Effector memory CD4-positive, alpha-beta T cell (primary cell): ENCODE measurements around the gene GMPPA.

Source experiments
- DNase-seq, 3 donors: peaks; one replicate each; pipeline ENCODE4 v3.0.0-alpha.2; 2020
- H3K27ac ChIP-seq: 2 replicates; pipeline ENCODE4 v1.7.0; 2013; ENCODE audit warnings: mild to moderate bottlenecking, low read length, moderate library complexity; ENCODE audit not compliant: insufficient read depth, poor library complexity, severe bottlenecking
- H3K27me3 ChIP-seq: replicated peaks from 2 replicates; pipeline ENCODE4 v1.7.0; 2013; ENCODE audit warnings: mild to moderate bottlenecking, low read length; ENCODE audit not compliant: insufficient read depth, control insufficient read depth, poor library complexity, severe bottlenecking
- H3K36me3 ChIP-seq: 2 replicates; pipeline ENCODE4 v1.7.0; 2013; ENCODE audit warnings: mild to moderate bottlenecking, low read length, moderate library complexity; ENCODE audit not compliant: control insufficient read depth, insufficient read depth
- H3K4me1 ChIP-seq: 2 replicates; pipeline ENCODE4 v1.7.0; 2013; ENCODE audit warnings: low read length, mild to moderate bottlenecking; ENCODE audit not compliant: control insufficient read depth, insufficient read depth, poor library complexity, severe bottlenecking
- H3K4me3 ChIP-seq: 2 replicates; pipeline ENCODE4 v1.7.0; 2013; ENCODE audit warnings: low read length, low read depth, mild to moderate bottlenecking; ENCODE audit not compliant: insufficient read depth, poor library complexity, severe bottlenecking
- H3K9me3 ChIP-seq: 2 replicates; pipeline ENCODE4 v1.7.0; 2013; ENCODE audit warnings: mild to moderate bottlenecking, low read length, moderate library complexity; ENCODE audit not compliant: control insufficient read depth

GMPPA gene

GRCh38 chr2:219494952-219495530 is 3.6 kb upstream of the GMPPA start:
- Histone ChIP-seq H3K9me3 (no peaks in the 10 kb centered on the region), H3K27me3 (peaks cover 47% of the 10 kb centered on the region), H3K4me3 (no peak overlapping the region), H3K4me1 (peaks cover 26% of the 10 kb centered on the region), H3K27ac (no peak overlapping the region), H3K36me3 (no peaks in the 10 kb centered on the region)
- DNase-seq = no peak

- H3K27ac ChIP-seq = no peak overlapping the region
- H3K27me3 ChIP-seq = peaks cover 47% of the 10 kb centered on the region
These were observed 3.1 kb upstream of the GMPPA start for GRCh38 chr2:219495531-219496122.

GRCh38 chr2:219496247-219496824 is 2.4 kb upstream of the GMPPA start:
- Histone ChIP-seq H3K4me1 (peaks cover 26% of the 10 kb centered on the region), H3K36me3 (no peaks in the 10 kb centered on the region), H3K9me3 (no peaks in the 10 kb centered on the region), H3K27ac (no peak overlapping the region), H3K27me3 (peaks cover 47% of the 10 kb centered on the region), H3K4me3 (no peak overlapping the region)
- DNase-seq = no peak

More at GRCh38 chr2:219495531-219496122, 3.1 kb upstream of the GMPPA start:
- H3K4me3 ChIP-seq = no peak overlapping the region
- no peaks in the 10 kb centered on the region for H3K36me3 ChIP-seq
- H3K9me3 ChIP-seq = no peaks in the 10 kb centered on the region
- peaks cover 26% of the 10 kb centered on the region for H3K4me1 ChIP-seq
- peak in 2 of 3 donors; percentile 32 to 34 for DNase-seq

GRCh38 chr2:219496825-219497494 is 1.7 kb upstream of the GMPPA start:
- no peak for DNase-seq
- Histone ChIP-seq H3K27ac (no peak overlapping the region), H3K36me3 (peaks cover 5% of the 10 kb centered on the region), H3K4me1 (peaks cover 26% of the 10 kb centered on the region), H3K9me3 (no peaks in the 10 kb centered on the region), H3K27me3 (peaks cover 47% of the 10 kb centered on the region), H3K4me3 (peak overlapping the region; percentile 86)

GRCh38 chr2:219497495-219498279 is 1.0 kb upstream of the GMPPA start:
- H3K4me1 ChIP-seq = peaks cover 26% of the 10 kb centered on the region
- DNase-seq = peak in 1 of 3 donors; percentile 24
- no peak overlapping the region for H3K27ac ChIP-seq
- peaks cover 5% of the 10 kb centered on the region for H3K36me3 ChIP-seq
- H3K9me3 ChIP-seq = no peaks in the 10 kb centered on the region
- peak overlapping the region; percentile 86 for H3K4me3 ChIP-seq
- H3K27me3 ChIP-seq = peaks cover 40% of the 10 kb centered on the region

GRCh38 chr2:219499058-219499307 is 292 bp downstream of the GMPPA start:
- H3K27me3 ChIP-seq = peaks cover 30% of the 10 kb centered on the region
- no peak for DNase-seq
- H3K9me3 ChIP-seq = no peaks in the 10 kb centered on the region
- H3K4me1 ChIP-seq = peaks cover 26% of the 10 kb centered on the region
- peaks cover 8% of the 10 kb centered on the region for H3K36me3 ChIP-seq
- H3K27ac ChIP-seq = peak overlapping the region; percentile 43
- H3K4me3 ChIP-seq = peak overlapping the region; percentile 86

- peaks cover 28% of the 10 kb centered on the region for H3K27me3 ChIP-seq
- H3K27ac ChIP-seq = no peak overlapping the region
- H3K9me3 ChIP-seq = no peaks in the 10 kb centered on the region
- H3K4me1 ChIP-seq = peaks cover 26% of the 10 kb centered on the region
- no peak for DNase-seq
- no peak overlapping the region for H3K4me3 ChIP-seq
- H3K36me3 ChIP-seq = peaks cover 13% of the 10 kb centered on the region
These were observed 864 bp downstream of the GMPPA start for GRCh38 chr2:219499555-219499954.

GRCh38 chr2:219500135-219500534 is 1.4 kb downstream of the GMPPA start:
- H3K9me3 ChIP-seq = no peaks in the 10 kb centered on the region
- DNase-seq = no peak
- no peak overlapping the region for H3K4me3 ChIP-seq
- H3K4me1 ChIP-seq = peaks cover 26% of the 10 kb centered on the region
- peaks cover 24% of the 10 kb centered on the region for H3K27me3 ChIP-seq
- H3K27ac ChIP-seq = no peak overlapping the region
- H3K36me3 ChIP-seq = peaks cover 19% of the 10 kb centered on the region

GRCh38 chr2:219501849-219502248 is 3.2 kb downstream of the GMPPA start:
- DNase-seq = no peak
- no peak overlapping the region for H3K4me3 ChIP-seq
- H3K9me3 ChIP-seq = no peaks in the 10 kb centered on the region
- H3K4me1 ChIP-seq = peaks cover 23% of the 10 kb centered on the region
- H3K36me3 ChIP-seq = peaks cover 33% of the 10 kb centered on the region
- H3K27me3 ChIP-seq = peaks cover 12% of the 10 kb centered on the region
- no peak overlapping the region for H3K27ac ChIP-seq
